Central memory CD8-positive, alpha-beta T cell (primary cell): Measurements from ENCODE around the gene FLNA.
"Not testable (repeated sequence)": the region's sequence is repeated elsewhere in the genome, so short reads cannot be mapped to it uniquely, and the experiment has no call there.

Experiments
- ATAC-seq: fragments of 150-1000 bp; cut with Tn5 transposase; replicated peaks from 2 replicates; pipeline ENCODE4 v1.10.0; 2022; ENCODE audit warnings: mild to moderate bottlenecking, moderate FRiP score, moderate number of reproducible peaks; ENCODE audit not compliant: poor library complexity, severe bottlenecking; ENCODE audit errors: extremely low read depth
- DNase-seq, 2 donors: peaks; one replicate each; pipeline ENCODE4 v3.0.0; 2021; ENCODE audit warnings: low spot score in 2 of 2
- H3K27ac Mint-ChIP-seq: one replicate; pipeline ENCODE4 v1.8.0; 2022; ENCODE audit warnings: low read depth, mild to moderate bottlenecking, moderate library complexity, mixed read lengths
- H3K27me3 Mint-ChIP-seq: one replicate; pipeline ENCODE4 v1.8.0; 2022; ENCODE audit warnings: mixed read lengths
- H3K36me3 Mint-ChIP-seq: one replicate; pipeline ENCODE4 v1.8.0; 2022; ENCODE audit warnings: mild to moderate bottlenecking, moderate library complexity, mixed read lengths; ENCODE audit not compliant: insufficient read depth
- H3K4me1 Mint-ChIP-seq: one replicate; pipeline ENCODE4 v1.8.0; 2022; ENCODE audit warnings: mixed read lengths
- H3K4me3 Mint-ChIP-seq: one replicate; pipeline ENCODE4 v1.8.0; 2022; ENCODE audit warnings: mild to moderate bottlenecking, moderate library complexity, mixed read lengths
- H3K9me3 Mint-ChIP-seq: one replicate; pipeline ENCODE4 v1.8.0; 2022; ENCODE audit warnings: mixed read lengths

Gene FLNA

GRCh38 chrX:154308108-154308946 is 66.1 kb downstream of the FLNA start:
- ATAC-seq (peak; percentile 66), DNase-seq (peak; percentile 63 to 65)
- H3K36me3 Mint-ChIP-seq = peaks cover 1% of the 10 kb centered on the region
- H3K27me3 Mint-ChIP-seq = no peaks in the 10 kb centered on the region
- H3K9me3 Mint-ChIP-seq = no peaks in the 10 kb centered on the region
- peak overlapping the region; percentile 25 for H3K27ac Mint-ChIP-seq
- H3K4me1 Mint-ChIP-seq = peaks cover 34% of the 10 kb centered on the region
- H3K4me3 Mint-ChIP-seq = peak overlapping the region; percentile 34

GRCh38 chrX:154307202-154307601 is 67.2 kb downstream of the FLNA start:
- peaks cover 26% of the 10 kb centered on the region for H3K4me1 Mint-ChIP-seq
- H3K9me3 Mint-ChIP-seq = no peaks in the 10 kb centered on the region
- no peak overlapping the region for H3K4me3 Mint-ChIP-seq
- peaks cover 1% of the 10 kb centered on the region for H3K36me3 Mint-ChIP-seq
- H3K27ac Mint-ChIP-seq = peak overlapping the region; percentile 25
- ATAC-seq (no peak), DNase-seq (no peak)
- H3K27me3 Mint-ChIP-seq = no peaks in the 10 kb centered on the region

DNA sequence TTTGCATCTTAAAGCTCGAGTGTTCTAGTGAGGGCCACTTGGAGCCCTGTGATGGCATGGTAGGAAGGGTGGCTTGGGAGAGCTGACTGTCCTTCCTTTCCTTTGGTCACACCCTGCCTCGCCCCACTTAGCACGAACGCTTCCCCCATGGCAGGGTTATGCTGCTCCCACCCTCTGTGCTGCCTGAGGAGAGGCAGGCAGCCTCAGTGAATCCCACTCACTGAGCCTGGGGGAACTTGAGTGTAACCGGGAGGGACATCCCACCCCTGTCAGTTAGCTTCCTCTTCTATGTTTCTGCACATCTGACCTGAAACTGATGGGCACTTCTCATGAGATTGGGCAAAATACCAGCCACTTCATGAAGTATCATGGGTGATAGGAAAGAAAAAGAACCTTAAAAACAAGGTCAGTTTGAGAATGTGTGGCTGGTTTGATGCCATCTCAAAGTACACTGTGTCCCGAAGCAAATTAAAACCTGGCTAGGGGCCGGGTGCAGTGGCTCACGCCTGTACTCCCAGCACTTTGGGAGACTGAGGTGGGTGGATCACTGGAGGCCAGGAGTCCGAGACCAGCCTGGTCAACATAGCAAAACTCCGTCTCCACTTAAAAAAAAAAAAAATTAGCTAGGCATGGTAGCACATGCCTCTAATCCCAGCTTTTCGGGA is 68.8 kb downstream of the FLNA start:
- H3K4me1 Mint-ChIP-seq = peaks cover 15% of the 10 kb centered on the region
- no peak for ATAC-seq
- H3K27ac Mint-ChIP-seq = no peak overlapping the region
- H3K36me3 Mint-ChIP-seq = peaks cover 1% of the 10 kb centered on the region
- H3K27me3 Mint-ChIP-seq = no peaks in the 10 kb centered on the region
- DNase-seq = no peak
- H3K9me3 Mint-ChIP-seq = no peaks in the 10 kb centered on the region
- no peak overlapping the region for H3K4me3 Mint-ChIP-seq

GRCh38 chrX:154304846-154305245 is 69.6 kb downstream of the FLNA start:
- no peaks in the 10 kb centered on the region for H3K27me3 Mint-ChIP-seq
- DNase-seq (no peak), ATAC-seq (no peak)
- no peak overlapping the region for H3K27ac Mint-ChIP-seq
- H3K36me3 Mint-ChIP-seq = peaks cover 1% of the 10 kb centered on the region
- H3K9me3 Mint-ChIP-seq = no peaks in the 10 kb centered on the region
- H3K4me3 Mint-ChIP-seq = no peak overlapping the region
- peaks cover 15% of the 10 kb centered on the region for H3K4me1 Mint-ChIP-seq

DNA sequence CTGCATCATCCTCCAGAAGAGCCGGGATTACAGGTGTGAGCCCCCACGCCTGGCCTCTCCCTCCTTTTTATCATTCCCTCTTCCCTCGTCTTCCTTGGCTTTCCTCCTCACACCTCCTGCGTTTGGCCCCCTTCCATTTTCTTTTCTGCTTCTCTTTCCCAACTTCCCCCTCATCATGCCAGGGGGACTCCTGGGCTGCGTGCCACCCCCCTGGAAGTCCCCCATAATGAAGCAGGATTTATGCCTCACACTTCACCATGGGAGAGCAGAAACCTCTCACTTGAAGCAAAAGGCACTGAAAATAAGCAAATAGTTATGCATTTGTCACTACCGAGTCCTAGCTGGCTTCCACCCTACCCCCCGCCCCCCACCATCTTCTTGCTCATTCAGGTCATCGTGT is 71.0 kb downstream of the FLNA start:
- H3K27ac Mint-ChIP-seq = no peak overlapping the region
- H3K4me1 Mint-ChIP-seq = peaks cover 12% of the 10 kb centered on the region
- DNase-seq (no peak), ATAC-seq (no peak)
- no peaks in the 10 kb centered on the region for H3K9me3 Mint-ChIP-seq
- H3K4me3 Mint-ChIP-seq = no peak overlapping the region
- H3K36me3 Mint-ChIP-seq = peaks cover 1% of the 10 kb centered on the region
- no peaks in the 10 kb centered on the region for H3K27me3 Mint-ChIP-seq

DNA sequence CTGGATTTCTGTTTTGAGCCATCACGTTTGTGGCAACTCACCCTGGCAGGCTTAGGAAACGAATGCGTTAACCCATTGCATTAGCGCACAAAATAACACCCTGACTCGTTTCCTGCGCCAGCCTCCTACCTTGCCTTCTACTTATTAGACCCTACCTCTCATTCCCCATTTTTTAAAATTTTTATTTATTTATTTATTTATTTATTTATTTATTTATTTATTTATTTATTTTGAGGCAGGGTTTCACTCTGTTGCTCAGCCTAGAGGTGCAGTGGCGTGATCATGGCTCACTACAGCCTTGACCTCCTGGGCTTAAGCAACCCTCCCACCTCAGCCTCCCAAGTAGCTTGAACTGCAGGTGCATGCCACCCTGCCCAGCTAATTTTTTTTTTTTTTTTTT is 71.4 kb downstream of the FLNA start:
- not testable (repeated sequence) for H3K4me1 Mint-ChIP-seq, H3K27ac Mint-ChIP-seq, H3K4me3 Mint-ChIP-seq, DNase-seq, ATAC-seq, H3K36me3 Mint-ChIP-seq, H3K27me3 Mint-ChIP-seq, H3K9me3 Mint-ChIP-seq

- H3K4me1 Mint-ChIP-seq = no peaks in the 10 kb centered on the region
- no peaks in the 10 kb centered on the region for H3K36me3 Mint-ChIP-seq
- ATAC-seq (no peak), DNase-seq (no peak)
- no peaks in the 10 kb centered on the region for H3K9me3 Mint-ChIP-seq
- no peak overlapping the region for H3K4me3 Mint-ChIP-seq
- no peak overlapping the region for H3K27ac Mint-ChIP-seq
- H3K27me3 Mint-ChIP-seq = no peaks in the 10 kb centered on the region
Measured at GRCh38 chrX:154300816-154301215, 73.6 kb downstream of the FLNA start.
